HG03095 (cell line): ENCODE data around the gene NOC4L.

Experiments used
- ATAC-seq: cut with Tn5 transposase; IDR thresholded peaks from one replicate; pipeline ENCODE4 v1.9.1; 2021; ENCODE audit warnings: moderate library complexity; ENCODE audit not compliant: unreplicated experiment

Gene NOC4L

GRCh38 chr12:132168311-132169031 lies 24.2 kb downstream of the NOC4L start:
- no peak for ATAC-seq

- no peak for ATAC-seq
Observed at GRCh38 chr12:132169376-132169775, 25.1 kb downstream of the NOC4L start.

GRCh38 chr12:132170094-132170636 lies 25.9 kb downstream of the NOC4L start:
- no peak for ATAC-seq

GRCh38 chr12:132170637-132171292 lies 26.5 kb downstream of the NOC4L start:
- ATAC-seq, result no peak

- ATAC-seq, result no peak
Observed at GRCh38 chr12:132171293-132171967, 27.2 kb downstream of the NOC4L start.

- ATAC-seq, result no peak
Observed at GRCh38 chr12:132171968-132172521, 27.8 kb downstream of the NOC4L start.

- no peak for ATAC-seq
Observed at GRCh38 chr12:132172619-132173018, 28.4 kb downstream of the NOC4L start.

GRCh38 chr12:132173135-132174014 lies 29.1 kb downstream of the NOC4L start:
- ATAC-seq, result no peak

GRCh38 chr12:132174015-132174838 lies 30.0 kb downstream of the NOC4L start:
- no peak for ATAC-seq

GRCh38 chr12:132174839-132175490 lies 30.7 kb downstream of the NOC4L start:
- ATAC-seq, result no peak

- no peak for ATAC-seq
Observed at GRCh38 chr12:132175496-132176384, 31.5 kb downstream of the NOC4L start.

GRCh38 chr12:132176385-132176919 lies 32.2 kb downstream of the NOC4L start:
- ATAC-seq, result no peak

- ATAC-seq, result no peak
Observed at GRCh38 chr12:132176920-132177551, 32.8 kb downstream of the NOC4L start.

GRCh38 chr12:132178316-132178715 lies 34.1 kb downstream of the NOC4L start:
- ATAC-seq, result no peak

- ATAC-seq, result no peak
Observed at GRCh38 chr12:132178801-132179401, 34.6 kb downstream of the NOC4L start.

- no peak for ATAC-seq
Observed at GRCh38 chr12:132179431-132180362, 35.4 kb downstream of the NOC4L start.
